Muscle layer of colon (tissue), 2 donors: Measurements from ENCODE around the gene ST6GALNAC5.
"Not testable (repeated sequence)": the region's sequence is repeated elsewhere in the genome, so short reads cannot be mapped to it uniquely, and the experiment has no call there.

ENCODE experiments used
- H3K27ac ChIP-seq: one replicate; pipeline ENCODE4 v1.7.0; 2013; ENCODE audit warnings: low read depth, mild to moderate bottlenecking, low read length, moderate library complexity
- H3K27me3 ChIP-seq, 2 donors: one replicate each; pipeline ENCODE4 v1.7.0; 2013; ENCODE audit warnings: low read length in 2 of 2, mild to moderate bottlenecking in 2 of 2; ENCODE audit not compliant: insufficient read depth in 2 of 2, control insufficient read depth in 1 of 2
- H3K36me3 ChIP-seq: one replicate; pipeline ENCODE4 v1.7.0; 2013; ENCODE audit warnings: mild to moderate bottlenecking, low read length; ENCODE audit not compliant: insufficient read depth
- H3K4me1 ChIP-seq: one replicate; pipeline ENCODE4 v1.7.0; 2013; ENCODE audit warnings: mild to moderate bottlenecking, low read length; ENCODE audit not compliant: insufficient read depth
- H3K4me3 ChIP-seq, 2 donors: one replicate each; pipeline ENCODE4 v1.7.0; 2013; ENCODE audit warnings: low read length in 2 of 2, low read depth in 1 of 2, mild to moderate bottlenecking in 1 of 2, moderate library complexity in 1 of 2
- H3K9ac ChIP-seq: one replicate; pipeline ENCODE4 v1.7.0; 2013; ENCODE audit warnings: low read length
- H3K9me3 ChIP-seq: one replicate; pipeline ENCODE4 v1.7.0; 2013; ENCODE audit warnings: mild to moderate bottlenecking, low read length
- donor health status: abdominal sarcoma.
- donor health status: Adenocarcinoma of cecum.

The ST6GALNAC5 gene

GRCh38 chr1:76867342-76868130, at the start of gene ST6GALNAC5:
TSS of gene ST6GALNAC5 (plus strand) at chr1:76867480.
- H3K9ac ChIP-seq = no peak within 1 kb of the TSS
- no peaks in the 10 kb centered on the region for H3K4me1 ChIP-seq
- no peaks in the 10 kb centered on the region for H3K9me3 ChIP-seq
- no peak within 1 kb of the TSS for H3K27ac ChIP-seq
- no peaks in the 10 kb centered on the region for H3K36me3 ChIP-seq
- peak within 1 kb of the TSS; percentile 17 to 69 for H3K4me3 ChIP-seq
- H3K27me3 ChIP-seq = peaks cover 20 to 36% of the 10 kb centered on the region in 2 donors

GRCh38 chr1:76820028-76820427, 47.3 kb upstream of the ST6GALNAC5 start:
- H3K4me1 ChIP-seq = no peaks in the 10 kb centered on the region
- H3K36me3 ChIP-seq = no peaks in the 10 kb centered on the region
- no peak overlapping the region for H3K4me3 ChIP-seq
- H3K9ac ChIP-seq = no peak overlapping the region
- H3K27ac ChIP-seq = no peak overlapping the region
- no peaks in the 10 kb centered on the region for H3K9me3 ChIP-seq
- H3K27me3 ChIP-seq = no peaks in the 10 kb centered on the region

- not testable (repeated sequence) for H3K36me3 ChIP-seq, H3K27ac ChIP-seq, H3K9ac ChIP-seq, H3K4me1 ChIP-seq, H3K4me3 ChIP-seq, H3K27me3 ChIP-seq, H3K9me3 ChIP-seq
Measured at GRCh38 chr1:76822961-76823360, 44.3 kb upstream of the ST6GALNAC5 start.

- Histone ChIP-seq H3K36me3 (no peaks in the 10 kb centered on the region), H3K27ac (no peak overlapping the region), H3K4me3 (no peak overlapping the region), H3K27me3 (no peaks in the 10 kb centered on the region), H3K9me3 (no peaks in the 10 kb centered on the region), H3K9ac (no peak overlapping the region), H3K4me1 (no peaks in the 10 kb centered on the region)
Measured at GRCh38 chr1:76824106-76824505, 43.2 kb upstream of the ST6GALNAC5 start.

- H3K27ac ChIP-seq = no peak overlapping the region
- no peak overlapping the region for H3K4me3 ChIP-seq
- H3K9ac ChIP-seq = no peak overlapping the region
- H3K9me3 ChIP-seq = no peaks in the 10 kb centered on the region
- H3K4me1 ChIP-seq = no peaks in the 10 kb centered on the region
- H3K36me3 ChIP-seq = no peaks in the 10 kb centered on the region
- no peaks in the 10 kb centered on the region for H3K27me3 ChIP-seq
Measured at GRCh38 chr1:76826072-76826845, 41.0 kb upstream of the ST6GALNAC5 start.

- no peaks in the 10 kb centered on the region for H3K27me3 ChIP-seq
- no peaks in the 10 kb centered on the region for H3K9me3 ChIP-seq
- H3K4me3 ChIP-seq = no peak overlapping the region
- H3K27ac ChIP-seq = no peak overlapping the region
- H3K9ac ChIP-seq = no peak overlapping the region
- no peaks in the 10 kb centered on the region for H3K4me1 ChIP-seq
- no peaks in the 10 kb centered on the region for H3K36me3 ChIP-seq
Measured at GRCh38 chr1:76827066-76827465, 40.2 kb upstream of the ST6GALNAC5 start.

GRCh38 chr1:76830373-76830772, 36.9 kb upstream of the ST6GALNAC5 start:
- H3K9me3 ChIP-seq = no peaks in the 10 kb centered on the region
- no peak overlapping the region for H3K9ac ChIP-seq
- no peak overlapping the region for H3K27ac ChIP-seq
- H3K4me3 ChIP-seq = no peak overlapping the region
- H3K27me3 ChIP-seq = no peaks in the 10 kb centered on the region
- no peaks in the 10 kb centered on the region for H3K36me3 ChIP-seq
- H3K4me1 ChIP-seq = no peaks in the 10 kb centered on the region

- H3K9ac ChIP-seq = no peak overlapping the region
- no peak overlapping the region for H3K4me3 ChIP-seq
- H3K27me3 ChIP-seq = no peaks in the 10 kb centered on the region
- H3K9me3 ChIP-seq = no peaks in the 10 kb centered on the region
- no peak overlapping the region for H3K27ac ChIP-seq
- no peaks in the 10 kb centered on the region for H3K36me3 ChIP-seq
- H3K4me1 ChIP-seq = no peaks in the 10 kb centered on the region
Measured at GRCh38 chr1:76832521-76832920, 34.8 kb upstream of the ST6GALNAC5 start.

GRCh38 chr1:76833151-76833550, 34.1 kb upstream of the ST6GALNAC5 start:
- no peaks in the 10 kb centered on the region for H3K27me3 ChIP-seq

GRCh38 chr1:76833856-76834255, 33.4 kb upstream of the ST6GALNAC5 start:
- Histone ChIP-seq H3K27ac (no peak overlapping the region), H3K9me3 (no peaks in the 10 kb centered on the region), H3K4me3 (no peak overlapping the region), H3K27me3 (no peaks in the 10 kb centered on the region), H3K9ac (no peak overlapping the region), H3K36me3 (no peaks in the 10 kb centered on the region), H3K4me1 (no peaks in the 10 kb centered on the region)

More at GRCh38 chr1:76833151-76833550, 34.1 kb upstream of the ST6GALNAC5 start:
- Histone ChIP-seq H3K9ac (no peak overlapping the region), H3K4me1 (no peaks in the 10 kb centered on the region), H3K4me3 (no peak overlapping the region), H3K9me3 (no peaks in the 10 kb centered on the region), H3K27ac (no peak overlapping the region), H3K36me3 (no peaks in the 10 kb centered on the region)

GRCh38 chr1:76835203-76835602, 32.1 kb upstream of the ST6GALNAC5 start:
- no peak overlapping the region for H3K9ac ChIP-seq
- H3K27me3 ChIP-seq = no peaks in the 10 kb centered on the region
- no peak overlapping the region for H3K27ac ChIP-seq
- no peaks in the 10 kb centered on the region for H3K9me3 ChIP-seq
- H3K36me3 ChIP-seq = no peaks in the 10 kb centered on the region
- no peaks in the 10 kb centered on the region for H3K4me1 ChIP-seq
- H3K4me3 ChIP-seq = no peak overlapping the region
